Sigmoid colon (tissue), 7 donors: ENCODE data around the gene ARHGEF10L. TPM values are rescaled to one million over a fixed set of nuclear protein-coding genes. Genes with fewer than 3 reads are reported as not detected.

Source experiments
- DNase-seq: peaks from one replicate; pipeline ENCODE4 v3.0.0-alpha.2; 2019
- H3K27ac ChIP-seq, 4 donors: fragments of 200-600 bp; sonication (generic); one replicate each; pipeline ENCODE4 v1.5.1; 2016 to 2019; ENCODE audit warnings: mild to moderate bottlenecking in 1 of 4
- H3K27me3 ChIP-seq, 3 donors: fragments of 200-600 bp; sonication (generic); one replicate each; pipeline ENCODE4 v1.5.1; 2019; ENCODE audit warnings: mild to moderate bottlenecking in 1 of 3
- H3K36me3 ChIP-seq, 4 donors: fragments of 200-600 bp; sonication (generic); one replicate each; pipeline ENCODE4 v1.5.1; 2016 to 2019
- H3K4me1 ChIP-seq, 4 donors: fragments of 200-600 bp; sonication (generic); one replicate each; pipeline ENCODE4 v1.5.1; 2017 to 2019
- H3K4me3 ChIP-seq, 4 donors: fragments of 200-600 bp; sonication (generic); one replicate each; pipeline ENCODE4 v1.5.1; 2017 to 2019; ENCODE audit warnings: mild to moderate bottlenecking in 2 of 4, moderate library complexity in 1 of 4
- H3K9me3 ChIP-seq, 4 donors: fragments of 200-600 bp in 3 of 4; sonication (generic) in 3 of 4; one replicate each; pipeline versions ENCODE4 v1.5.1 to v1.6.1; 2013 to 2019
- EP300 ChIP-seq, 4 donors: sonication (generic); formaldehyde crosslinking; IDR thresholded peaks; one replicate each; pipeline ENCODE4 v1.6.1; 2017; ENCODE audit warnings: antibody characterized with exemption in 4 of 4
- POLR2A ChIP-seq, 2 donors: fragments of 450-650 bp; IDR thresholded peaks; one replicate each; pipeline ENCODE4 v1.6.1; 2016; ENCODE audit warnings: antibody characterized with exemption in 2 of 2, mild to moderate bottlenecking in 2 of 2, moderate library complexity in 2 of 2
- POLR2AphosphoS5 ChIP-seq, 4 donors: sonication (generic); formaldehyde crosslinking; IDR thresholded peaks; one replicate each; pipeline ENCODE4 v1.6.1; 2017; ENCODE audit warnings: antibody characterized with exemption in 4 of 4
- WGBS, 2 donors: extraction: QIAGEN DNeasy Blood & Tissue Kit; methylation state at CpG; one replicate each; pipeline ENCODE4 v1.1.7; 2013; 5-methylcytosine and 5-hydroxymethylcytosine counted together
- intact Hi-C: fragments of 100-400 bp; cut with DNase I; formaldehyde crosslinking; loops from one replicate; pipeline ENCODE4 v1.15.1; 2023
- polyA plus RNA-seq, 3 donors: library from polyadenylated mRNA; stranded (reverse); fragments of 200-250 nt; gene quantifications; one replicate each; pipeline ENCODE4 v1.2.3, GENCODE V29; 2013
- total RNA-seq, 4 donors: library from RNA; depleted of rRNA; stranded (reverse); fragments of >200 nt; gene quantifications; one replicate each; pipeline ENCODE4 v1.1.0, GENCODE V29; 2016
- TF ChIP-seq, protein P1 (sequence below), 4 experiments: fragments of 450-650 bp in 3 of 4; fragments of 200-600 bp in 1 of 4; IDR thresholded peaks; one replicate each; pipeline ENCODE4 v1.5.1; 2016 to 2019; ENCODE audit warnings: antibody characterized with exemption in 4 of 4, mild to moderate bottlenecking in 3 of 4, moderate library complexity in 2 of 4
- donor health status: healthy with polysubstance abuse.
- donor health status: Bipolar disorder and iron deficiency.
- donor health status: healthy.

The ARHGEF10L gene
- total and polyA plus RNA-seq, 7 donors, result 25.0 to 76.2 (median 33.0) TPM

GRCh38 chr1:17674726-17675500 lies 135.4 kb downstream of the ARHGEF10L start:
- Histone ChIP-seq H3K9me3 (no peaks in the 10 kb centered on the region), H3K4me1 (peaks cover 0 to 23% (median 17%) of the 10 kb centered on the region in 4 donors), H3K4me3 (no peak overlapping the region), H3K36me3 (peaks cover 0 to 23% (median 11%) of the 10 kb centered on the region in 4 donors), H3K27ac (no peak overlapping the region), H3K27me3 (no peaks in the 10 kb centered on the region)
- WGBS, 2 donors, result 78 to 85% methylated on average over 14 of the region's 14 CpGs
- TF ChIP-seq POLR2A (IDR thresholded peaks at IDR 0.05), result no peak
- DNase-seq, result no peak
- intact Hi-C loops, result no loop called here

DNA sequence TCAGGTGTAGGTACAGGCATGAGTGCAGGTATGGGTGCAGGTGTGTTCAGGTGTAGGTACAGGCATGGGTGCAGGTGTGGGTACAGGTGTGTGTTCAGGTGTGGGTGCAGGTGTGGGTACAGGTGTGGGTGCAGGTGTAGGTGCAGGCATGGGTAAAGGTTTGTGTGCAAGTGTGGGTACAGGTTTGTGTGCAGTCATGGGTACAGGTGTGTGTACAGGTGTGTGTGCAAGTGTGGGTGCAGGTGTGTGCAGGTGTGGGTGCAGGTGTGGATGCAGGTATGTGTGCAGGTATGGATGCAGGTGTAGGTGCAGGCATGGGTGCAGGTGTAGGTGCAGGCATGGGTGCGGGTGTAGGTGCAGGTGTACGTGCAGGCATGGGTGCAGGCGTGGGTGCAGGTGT lies 136.2 kb downstream of the ARHGEF10L start:
- 91 to 94% methylated on average over 3 of the region's 3 CpGs for WGBS, 2 donors
- DNase-seq, result no peak
- H3K36me3 ChIP-seq, result peaks cover 0 to 22% (median 8%) of the 10 kb centered on the region in 4 donors
- H3K9me3 ChIP-seq, result no peaks in the 10 kb centered on the region
- H3K27ac ChIP-seq, result no peak overlapping the region
- TF ChIP-seq POLR2AphosphoS5 (IDR thresholded peaks at IDR 0.05) (no peak), POLR2A (IDR thresholded peaks at IDR 0.05) (no peak)
- intact Hi-C loops, result no loop called here
- no peak overlapping the region for H3K4me3 ChIP-seq
- H3K4me1 ChIP-seq, result peaks cover 0 to 21% (median 15%) of the 10 kb centered on the region in 4 donors
- H3K27me3 ChIP-seq, result no peaks in the 10 kb centered on the region

DNA sequence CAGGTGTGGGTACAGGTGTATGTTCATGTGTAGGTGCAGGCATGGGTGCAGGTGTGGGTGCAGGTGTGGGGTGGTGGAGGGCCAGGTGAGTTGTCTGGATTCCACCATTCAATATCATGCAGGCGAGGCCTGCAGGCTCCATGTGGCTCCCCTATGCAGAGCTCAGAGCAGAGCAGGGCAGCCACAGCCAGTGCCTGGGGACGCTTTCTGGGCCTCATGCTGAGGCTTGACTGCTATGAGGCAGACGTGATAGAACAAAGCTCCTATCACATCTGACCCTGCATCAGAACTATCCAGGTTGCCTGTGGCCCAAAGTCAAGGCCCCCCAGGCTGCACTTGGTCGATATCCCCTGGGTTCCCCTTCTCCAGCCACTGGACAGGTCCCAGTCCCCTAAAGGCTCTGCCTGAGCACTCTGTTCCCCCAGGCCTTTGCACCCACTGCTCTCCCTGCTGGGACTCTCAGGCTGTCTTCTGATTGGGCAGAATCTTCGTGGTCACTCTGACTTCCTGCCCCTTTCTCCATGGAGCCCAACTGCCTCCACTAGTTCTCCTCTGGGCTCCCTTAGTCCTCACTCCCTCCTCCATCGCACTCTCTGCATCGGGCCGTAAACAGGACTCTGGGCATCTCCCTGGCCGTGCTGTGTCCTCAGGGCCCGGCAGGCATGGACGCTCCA lies 137.0 kb downstream of the ARHGEF10L start:
- no peak overlapping the region for H3K4me3 ChIP-seq
- no peaks in the 10 kb centered on the region for H3K27me3 ChIP-seq
- H3K36me3 ChIP-seq, result peaks cover 0 to 22% (median 10%) of the 10 kb centered on the region in 4 donors
- H3K4me1 ChIP-seq, result peaks cover 0 to 14% (median 8%) of the 10 kb centered on the region in 4 donors
- no peak for TF ChIP-seq POLR2A (IDR thresholded peaks at IDR 0.05)
- TF ChIP-seq EP300 (IDR thresholded peaks at IDR 0.05), result no peak
- TF ChIP-seq, protein P1, sequence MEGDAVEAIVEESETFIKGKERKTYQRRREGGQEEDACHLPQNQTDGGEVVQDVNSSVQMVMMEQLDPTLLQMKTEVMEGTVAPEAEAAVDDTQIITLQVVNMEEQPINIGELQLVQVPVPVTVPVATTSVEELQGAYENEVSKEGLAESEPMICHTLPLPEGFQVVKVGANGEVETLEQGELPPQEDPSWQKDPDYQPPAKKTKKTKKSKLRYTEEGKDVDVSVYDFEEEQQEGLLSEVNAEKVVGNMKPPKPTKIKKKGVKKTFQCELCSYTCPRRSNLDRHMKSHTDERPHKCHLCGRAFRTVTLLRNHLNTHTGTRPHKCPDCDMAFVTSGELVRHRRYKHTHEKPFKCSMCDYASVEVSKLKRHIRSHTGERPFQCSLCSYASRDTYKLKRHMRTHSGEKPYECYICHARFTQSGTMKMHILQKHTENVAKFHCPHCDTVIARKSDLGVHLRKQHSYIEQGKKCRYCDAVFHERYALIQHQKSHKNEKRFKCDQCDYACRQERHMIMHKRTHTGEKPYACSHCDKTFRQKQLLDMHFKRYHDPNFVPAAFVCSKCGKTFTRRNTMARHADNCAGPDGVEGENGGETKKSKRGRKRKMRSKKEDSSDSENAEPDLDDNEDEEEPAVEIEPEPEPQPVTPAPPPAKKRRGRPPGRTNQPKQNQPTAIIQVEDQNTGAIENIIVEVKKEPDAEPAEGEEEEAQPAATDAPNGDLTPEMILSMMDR (IDR thresholded peaks at IDR 0.05), result no peak
- TF ChIP-seq POLR2AphosphoS5 (IDR thresholded peaks at IDR 0.05), result no peak
- DNase-seq, result no peak
- WGBS, 2 donors, result 81 to 83% methylated on average over 11 of the region's 11 CpGs
- intact Hi-C loops, result no loop called here
- no peak overlapping the region for H3K27ac ChIP-seq
- no peaks in the 10 kb centered on the region for H3K9me3 ChIP-seq

GRCh38 chr1:17678011-17678410 lies 138.5 kb downstream of the ARHGEF10L start:
- Histone ChIP-seq H3K36me3 (peaks cover 0 to 23% (median 10%) of the 10 kb centered on the region in 4 donors), H3K4me1 (peaks cover 0 to 2% (median 0%) of the 10 kb centered on the region in 4 donors), H3K4me3 (no peak overlapping the region), H3K27ac (no peak overlapping the region), H3K27me3 (no peaks in the 10 kb centered on the region), H3K9me3 (no peaks in the 10 kb centered on the region)
- 72 to 86% methylated on average over 6 of the region's 6 CpGs for WGBS, 2 donors
- intact Hi-C loops, result no loop called here
- no peak for DNase-seq
- TF ChIP-seq, protein P1 (IDR thresholded peaks at IDR 0.05), result no peak
- TF ChIP-seq EP300 (IDR thresholded peaks at IDR 0.05) (no peak), POLR2A (IDR thresholded peaks at IDR 0.05) (no peak)

DNA sequence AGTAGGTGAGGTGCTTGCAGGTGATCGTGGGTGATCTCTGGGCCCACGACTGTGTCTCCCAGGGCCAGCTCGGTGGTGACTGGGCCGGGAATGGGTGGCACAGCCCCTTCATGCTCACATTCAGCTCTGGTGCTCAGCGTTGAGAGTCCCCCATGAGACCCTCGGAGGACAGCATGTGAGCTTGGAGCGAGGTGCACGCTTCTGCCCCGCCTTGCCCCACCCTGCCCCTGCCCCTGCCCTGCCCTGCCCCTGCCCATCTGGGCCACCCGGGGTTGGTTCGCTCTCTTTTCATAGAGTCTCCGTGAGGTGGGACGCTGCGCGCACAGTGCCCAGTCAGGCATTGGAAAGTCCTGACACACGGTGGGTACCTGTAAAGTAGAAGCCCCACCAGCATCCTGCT lies 140.4 kb downstream of the ARHGEF10L start:
- no peaks in the 10 kb centered on the region for H3K4me1 ChIP-seq
- no peak for DNase-seq
- no peak overlapping the region for H3K27ac ChIP-seq
- no peak overlapping the region for H3K4me3 ChIP-seq
- intact Hi-C loops, result no loop called here
- 65 to 87% methylated on average over 16 of the region's 16 CpGs for WGBS, 2 donors
- H3K27me3 ChIP-seq, result no peaks in the 10 kb centered on the region
- peaks cover 0 to 32% (median 10%) of the 10 kb centered on the region in 4 donors for H3K36me3 ChIP-seq
- no peaks in the 10 kb centered on the region for H3K9me3 ChIP-seq
- TF ChIP-seq POLR2A (IDR thresholded peaks at IDR 0.05) (no peak), EP300 (IDR thresholded peaks at IDR 0.05) (no peak), POLR2AphosphoS5 (IDR thresholded peaks at IDR 0.05) (no peak)
- TF ChIP-seq, protein P1 (IDR thresholded peaks at IDR 0.05), result no peak
